Measurements from ENCODE around the gene SPRY1. TPM values are rescaled to one million over a fixed set of nuclear protein-coding genes. Genes with fewer than 3 reads are reported as not detected.

SPRY1 gene, protein sequence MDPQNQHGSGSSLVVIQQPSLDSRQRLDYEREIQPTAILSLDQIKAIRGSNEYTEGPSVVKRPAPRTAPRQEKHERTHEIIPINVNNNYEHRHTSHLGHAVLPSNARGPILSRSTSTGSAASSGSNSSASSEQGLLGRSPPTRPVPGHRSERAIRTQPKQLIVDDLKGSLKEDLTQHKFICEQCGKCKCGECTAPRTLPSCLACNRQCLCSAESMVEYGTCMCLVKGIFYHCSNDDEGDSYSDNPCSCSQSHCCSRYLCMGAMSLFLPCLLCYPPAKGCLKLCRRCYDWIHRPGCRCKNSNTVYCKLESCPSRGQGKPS
- total RNA-seq = 1.3 TPM in 1 of 2 replicates, not detected in the other

DNA sequence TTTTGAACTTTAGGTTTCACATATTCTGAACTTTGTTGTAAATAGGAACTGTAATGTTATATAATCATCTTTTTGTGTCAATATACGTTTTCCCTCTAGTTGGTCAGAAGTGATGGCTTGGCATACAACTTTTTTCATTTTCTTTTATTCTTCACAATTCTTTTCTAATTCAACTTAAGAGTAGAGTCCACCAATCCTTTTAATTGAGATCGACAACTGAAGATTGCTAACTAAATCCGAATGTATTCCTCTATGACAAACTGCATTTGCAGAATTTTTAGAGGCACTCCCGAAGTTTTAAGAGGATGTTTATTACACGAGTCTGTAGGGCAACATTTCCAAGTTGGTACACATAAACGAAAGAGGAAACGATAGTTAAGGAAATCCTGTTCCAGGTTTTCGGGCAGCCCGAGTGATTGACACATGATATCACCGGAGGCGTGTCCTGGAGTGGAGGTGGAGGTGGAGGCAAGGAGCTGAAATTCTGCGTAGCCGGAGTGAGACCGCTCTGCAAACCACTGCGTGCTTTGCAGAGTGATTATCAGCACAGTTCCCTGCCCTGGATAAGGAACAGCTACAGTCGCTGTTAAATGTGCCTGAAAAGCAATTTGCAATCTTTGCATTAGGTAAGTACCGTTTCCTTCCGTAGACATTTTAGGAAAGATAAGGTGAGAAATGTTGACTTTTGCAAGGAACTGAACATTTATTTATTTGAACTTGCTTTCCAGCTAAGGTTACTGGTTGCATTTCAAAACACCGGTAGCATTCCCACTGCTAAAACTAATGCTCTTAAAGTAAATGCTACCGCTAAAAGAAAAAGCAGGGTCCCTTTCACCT lies at the start of gene SPRY1:
SPRY1 (plus strand) TSS at position 489 of the 837 bp plus-strand sequence. CDS start 4,797 bp downstream, outside the sequence.

